HEK293 (cell line): ENCODE results near the gene GNA12.

Source experiments
- CTCF ChIA-PET: fragments of 350-600 bp; formaldehyde crosslinking; extraction: SDS; loops from one replicate; lab custom pipeline; 2021; ENCODE audit warnings: antibody characterized with exemption; lab: Yijun Ruan, JAX
- POLR2A ChIA-PET: fragments of 300-600 bp; formaldehyde crosslinking; extraction: SDS; loops from one replicate; lab custom pipeline; 2020; ENCODE audit warnings: antibody characterized with exemption, inconsistent platforms; lab: Yijun Ruan, JAX
- H3K27ac ChIP-seq: fragments of 200-500 bp; sonication (Bioruptor generic); 2 replicates; pipeline ENCODE4 v1.5.1; 2014; ENCODE audit warnings: low read depth, low read length, control low read depth, inconsistent platforms; ENCODE audit errors: extremely low read depth
- H3K36me3 ChIP-seq, 2 experiments: fragments of 200-500 bp in 1 of 2; sonication (Bioruptor generic) in 1 of 2; 1 replicate in 1 of 2; 2 replicates in 1 of 2; pipeline ENCODE4 v1.5.1; 2014 to 2017; ENCODE audit warnings: inconsistent platforms in 2 of 2, low read length in 2 of 2; ENCODE audit not compliant: control insufficient read depth in 2 of 2, insufficient read depth in 1 of 2
- H3K4me1 ChIP-seq: fragments of 200-500 bp; sonication (Bioruptor generic); 2 replicates; pipeline ENCODE4 v1.5.1; 2014; ENCODE audit warnings: mild to moderate bottlenecking, low read length, inconsistent platforms; ENCODE audit not compliant: control insufficient read depth, insufficient read depth
- H3K4me3 ChIP-seq: 2 replicates; pipeline ENCODE4 v1.5.1; 2011; ENCODE audit warnings: low read depth, mild to moderate bottlenecking, control low read depth, low read length, moderate library complexity
- H3K9me3 ChIP-seq: fragments of 200-500 bp; sonication (Bioruptor generic); 2 replicates; pipeline ENCODE4 v1.5.1; 2014; ENCODE audit warnings: low read depth, low read length, inconsistent platforms; ENCODE audit not compliant: control insufficient read depth, insufficient read depth
- REST ChIP-seq: fragments of 450-650 bp; formaldehyde crosslinking; IDR thresholded peaks from 2 replicates; pipeline ENCODE4 v1.5.1; 2016; ENCODE audit warnings: missing biosample characterization, missing genetic modification characterization
- ZBTB10 ChIP-seq: fragments of 450-650 bp; formaldehyde crosslinking; IDR thresholded peaks from 2 replicates; pipeline ENCODE4 v1.5.1; 2016; ENCODE audit warnings: missing biosample characterization, missing genetic modification characterization
- ZBTB17 ChIP-seq: fragments of 450-650 bp; formaldehyde crosslinking; IDR thresholded peaks from 2 replicates; pipeline ENCODE4 v1.5.1; 2016; ENCODE audit warnings: missing biosample characterization, missing genetic modification characterization
- ZBTB7A ChIP-seq: fragments of 450-650 bp; formaldehyde crosslinking; IDR thresholded peaks from 2 replicates; pipeline ENCODE4 v1.5.1; 2016; ENCODE audit warnings: low read depth, missing biosample characterization, missing genetic modification characterization
- ZNF121 ChIP-seq: fragments of 450-650 bp; formaldehyde crosslinking; IDR thresholded peaks from 2 replicates; pipeline ENCODE4 v1.5.1; 2016; ENCODE audit warnings: missing biosample characterization, missing genetic modification characterization
- ZNF19 ChIP-seq: fragments of 450-650 bp; formaldehyde crosslinking; IDR thresholded peaks from 2 replicates; pipeline ENCODE4; 2016; ENCODE audit warnings: missing biosample characterization, missing genetic modification characterization, low read depth
- ZNF292 ChIP-seq: fragments of 450-650 bp; formaldehyde crosslinking; IDR thresholded peaks from 2 replicates; pipeline ENCODE4 v1.5.1; 2016; ENCODE audit warnings: low read depth, missing biosample characterization, missing genetic modification characterization, borderline replicate concordance
- ZNF324 ChIP-seq: fragments of 450-650 bp; formaldehyde crosslinking; IDR thresholded peaks from 2 replicates; pipeline ENCODE4 v1.5.1; 2016; ENCODE audit warnings: missing biosample characterization, missing genetic modification characterization
- ZNF354C ChIP-seq: fragments of 450-650 bp; formaldehyde crosslinking; IDR thresholded peaks from 2 replicates; pipeline ENCODE4 v1.5.1; 2016; ENCODE audit warnings: missing biosample characterization, missing genetic modification characterization, low read depth, borderline replicate concordance
- ZNF423 ChIP-seq: fragments of 450-650 bp; formaldehyde crosslinking; IDR thresholded peaks from 2 replicates; pipeline ENCODE4 v1.5.1; 2016; ENCODE audit warnings: missing biosample characterization, missing genetic modification characterization
- ZNF488 ChIP-seq: fragments of 450-650 bp; formaldehyde crosslinking; IDR thresholded peaks from 2 replicates; pipeline ENCODE4 v1.5.1; 2016; ENCODE audit warnings: missing biosample characterization, missing genetic modification characterization
- ZNF558 ChIP-seq: fragments of 450-650 bp; formaldehyde crosslinking; IDR thresholded peaks from 2 replicates; pipeline ENCODE4 v1.5.1; 2016; ENCODE audit warnings: missing biosample characterization, missing genetic modification characterization
- ZNF560 ChIP-seq: fragments of 450-650 bp; formaldehyde crosslinking; IDR thresholded peaks from 2 replicates; pipeline ENCODE4 v1.5.1; 2017; ENCODE audit warnings: missing biosample characterization, missing genetic modification characterization, borderline replicate concordance
- ZNF629 ChIP-seq: fragments of 450-650 bp; formaldehyde crosslinking; IDR thresholded peaks from 2 replicates; pipeline ENCODE4 v1.5.1; 2017; ENCODE audit warnings: missing biosample characterization, missing genetic modification characterization
- TF ChIP-seq, protein P1 (sequence below): fragments of 450-650 bp; formaldehyde crosslinking; IDR thresholded peaks from 2 replicates; pipeline ENCODE4 v1.5.1; 2017; ENCODE audit warnings: missing biosample characterization, missing genetic modification characterization

GNA12 gene

GRCh38 chr7:2722591-2722990 lies 121.5 kb downstream of the GNA12 start:
- H3K36me3 ChIP-seq = peaks cover 0 to 7% of the 10 kb centered on the region in 2 experiments; a peak in 2 of 3 replicates
- ChIA-PET POLR2A (no interaction called here), CTCF (interaction anchor here (0.6 to 1.9 kb wide), 2 partner anchors 13 to 275 kb away, joined by 4 to 10 read pairs; no protein-coding TSS in a partner anchor)
- peaks cover 3% of the 10 kb centered on the region; the same call in 1 of the 2 replicates for H3K4me1 ChIP-seq
- no peak overlapping the region for H3K4me3 ChIP-seq
- H3K27ac ChIP-seq = no peak overlapping the region
- TF ChIP-seq, protein P1, sequence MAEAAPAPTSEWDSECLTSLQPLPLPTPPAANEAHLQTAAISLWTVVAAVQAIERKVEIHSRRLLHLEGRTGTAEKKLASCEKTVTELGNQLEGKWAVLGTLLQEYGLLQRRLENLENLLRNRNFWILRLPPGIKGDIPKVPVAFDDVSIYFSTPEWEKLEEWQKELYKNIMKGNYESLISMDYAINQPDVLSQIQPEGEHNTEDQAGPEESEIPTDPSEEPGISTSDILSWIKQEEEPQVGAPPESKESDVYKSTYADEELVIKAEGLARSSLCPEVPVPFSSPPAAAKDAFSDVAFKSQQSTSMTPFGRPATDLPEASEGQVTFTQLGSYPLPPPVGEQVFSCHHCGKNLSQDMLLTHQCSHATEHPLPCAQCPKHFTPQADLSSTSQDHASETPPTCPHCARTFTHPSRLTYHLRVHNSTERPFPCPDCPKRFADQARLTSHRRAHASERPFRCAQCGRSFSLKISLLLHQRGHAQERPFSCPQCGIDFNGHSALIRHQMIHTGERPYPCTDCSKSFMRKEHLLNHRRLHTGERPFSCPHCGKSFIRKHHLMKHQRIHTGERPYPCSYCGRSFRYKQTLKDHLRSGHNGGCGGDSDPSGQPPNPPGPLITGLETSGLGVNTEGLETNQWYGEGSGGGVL (tag by site-specific recombination) = no peak
- no peak for TF ChIP-seq ZNF558
- TF ChIP-seq ZBTB7A (tag by site-specific recombination) = no peak
- TF ChIP-seq ZNF423 (tag by site-specific recombination) = no peak
- TF ChIP-seq ZNF121 (tag by site-specific recombination) = peak; percentile 65; the same call in 1 of the 2 replicates
- H3K9me3 ChIP-seq = no peaks in the 10 kb centered on the region

GRCh38 chr7:2721842-2722241 lies 122.3 kb downstream of the GNA12 start:
- H3K4me1 ChIP-seq = peaks cover 3% of the 10 kb centered on the region; the same call in 1 of the 2 replicates
- CTCF ChIA-PET = interaction anchor here (0.6 to 1.9 kb wide), 2 partner anchors 12 to 22 kb away, joined by 3 to 10 read pairs; no protein-coding TSS in a partner anchor

DNA sequence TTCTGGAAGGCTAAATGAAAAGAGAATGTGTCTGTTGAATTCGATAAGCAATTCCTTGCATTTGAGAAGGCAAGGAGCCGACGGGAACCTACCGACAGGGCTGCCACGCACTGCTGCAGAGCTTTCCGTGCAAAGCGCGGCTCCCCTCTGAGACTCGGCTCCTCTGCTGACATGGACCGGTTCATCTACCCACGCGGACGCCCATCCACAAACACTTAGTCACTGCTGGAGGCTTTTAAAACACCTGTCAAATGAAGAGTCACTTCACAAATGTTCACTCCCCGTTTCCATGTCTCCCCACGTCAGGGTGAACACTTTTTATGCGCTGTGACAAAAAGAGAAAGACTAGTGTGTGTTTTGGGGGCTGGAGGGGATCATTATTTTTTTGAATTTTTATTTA lies 124.1 kb downstream of the GNA12 start:
- POLR2A ChIA-PET = no interaction called here
- Histone ChIP-seq H3K36me3 (no peaks in the 10 kb centered on the region), H3K9me3 (no peaks in the 10 kb centered on the region), H3K4me1 (peaks cover 3% of the 10 kb centered on the region; the same call in 1 of the 2 replicates), H3K27ac (no peak overlapping the region), H3K4me3 (no peak overlapping the region)
- CTCF ChIA-PET = interaction anchor here (0.7 to 1.9 kb wide), 3 partner anchors 10 to 1070 kb away, joined by 3 to 12 read pairs (median 4); no protein-coding TSS in a partner anchor
- TF ChIP-seq REST (no peak), ZBTB10 (tag by site-specific recombination) (no peak), ZNF324 (no peak), ZNF560 (tag by site-specific recombination) (no peak), ZNF629 (tag by site-specific recombination) (no peak), ZNF354C (no peak), ZNF292 (no peak)

More at GRCh38 chr7:2721842-2722241, 122.3 kb downstream of the GNA12 start:
- no peak overlapping the region for H3K4me3 ChIP-seq
- no peaks in the 10 kb centered on the region for H3K9me3 ChIP-seq
- H3K36me3 ChIP-seq = peaks cover 0 to 7% of the 10 kb centered on the region in 2 experiments; a peak in 2 of 3 replicates
- POLR2A ChIA-PET = no interaction called here
- no peak overlapping the region for H3K27ac ChIP-seq
- TF ChIP-seq ZBTB17 (tag by site-specific recombination) = no peak
- TF ChIP-seq ZNF19 (tag by site-specific recombination) = no peak
- no peak for TF ChIP-seq ZNF488 (tag by site-specific recombination)
